HCT116 (cell line): ENCODE data around the gene SH3YL1.

Source experiments
- CTCF ChIP-seq, 3 experiments: fragments of 200-600 bp in 1 of 3; sonication (generic) in 1 of 3; IDR thresholded peaks in 2 of 3; conservative IDR thresholded peaks in 1 of 3; 2 replicates each; pipeline ENCODE4 v1.5.1; 2012 to 2017; ENCODE audit warnings: low read depth in 2 of 3, low read length in 2 of 3, antibody characterized with exemption in 1 of 3, borderline replicate concordance in 1 of 3, control low read depth in 1 of 3, mild to moderate bottlenecking in 1 of 3, mixed read lengths in 1 of 3, mixed run types in 1 of 3, moderate library complexity in 1 of 3; ENCODE audit not compliant: insufficient read depth in 1 of 3
- EGR1 ChIP-seq: IDR thresholded peaks from 2 replicates; pipeline ENCODE4 v1.6.1; 2012; ENCODE audit warnings: low read depth
- EZH2 ChIP-seq: fragments of 200-600 bp; sonication (generic); IDR thresholded peaks from 2 replicates; pipeline ENCODE4 v1.6.1; 2017; ENCODE audit warnings: antibody characterized with exemption, mixed run types
- EZH2phosphoT487 ChIP-seq: fragments of 200-600 bp; IDR thresholded peaks from 2 replicates; pipeline ENCODE4 v1.6.1; 2018; ENCODE audit warnings: antibody characterized with exemption, borderline replicate concordance
- JUND ChIP-seq: IDR thresholded peaks from 2 replicates; pipeline ENCODE4 v1.6.1; 2012
- MAX ChIP-seq: IDR thresholded peaks from 2 replicates; pipeline ENCODE4 v1.6.1; 2012
- POLR2A ChIP-seq: IDR thresholded peaks from 2 replicates; pipeline ENCODE4 v1.7.0; 2011; ENCODE audit warnings: borderline replicate concordance; ENCODE audit not compliant: insufficient read depth, insufficient read length; ENCODE audit errors: extremely low read depth
- POLR2AphosphoS5 ChIP-seq: IDR thresholded peaks from 2 replicates; pipeline ENCODE4 v1.6.1; 2011; ENCODE audit warnings: mild to moderate bottlenecking, low read depth, low read length, moderate library complexity
- SP1 ChIP-seq: IDR thresholded peaks from 2 replicates; pipeline ENCODE4 v1.6.1; 2012; ENCODE audit warnings: low read depth
- SRF ChIP-seq: IDR thresholded peaks from 2 replicates; pipeline ENCODE4 v1.6.1; 2012; ENCODE audit warnings: low read depth
- TCF7L2 ChIP-seq: IDR thresholded peaks from 2 replicates; pipeline ENCODE4 v1.7.0; 2011; ENCODE audit warnings: borderline replicate concordance, inconsistent platforms; ENCODE audit not compliant: insufficient read depth, insufficient read length; ENCODE audit errors: extremely low read depth
- YY1 ChIP-seq: IDR thresholded peaks from 2 replicates; pipeline ENCODE4 v1.6.1; 2011; ENCODE audit warnings: low read length, low read depth, moderate library complexity, mild to moderate bottlenecking; ENCODE audit not compliant: insufficient replicate concordance; ENCODE audit errors: extremely low read depth
- ZFX ChIP-seq: fragments of 450-650 bp; IDR thresholded peaks from 2 replicates; pipeline ENCODE4 v1.6.1; 2017
- ZNF274 ChIP-seq: fragments of 200-500 bp; sonication (Bioruptor generic); IDR thresholded peaks from 2 replicates; pipeline ENCODE4 v1.6.1; 2014; ENCODE audit warnings: mild to moderate bottlenecking, low read depth, low read length, inconsistent platforms

GRCh38 chr2:175161-175786, 88.6 kb downstream of the SH3YL1 start:
- TF ChIP-seq EZH2 (no peak), POLR2A (no peak), CTCF (IDR thresholded peaks at IDR 0.05 in 2 of 3, conservative IDR thresholded peaks at IDR 0.05 in 1 of 3; ENCODE audit: borderline replicate concordance in 1 of 3, insufficient read depth in 1 of 3, low read depth in 2 of 3, low read length in 2 of 3) (no peak), TCF7L2 (no peak), POLR2AphosphoS5 (no peak), ZFX (no peak), ZNF274 (no peak), JUND (no peak), EGR1 (no peak), MAX (no peak), YY1 (no peak), EZH2phosphoT487 (no peak), SRF (no peak), SP1 (no peak)
